Retinal pigment epithelial cell (primary cell): ENCODE results near the gene APOL6.

Experiments
- DNase-seq: peaks from one replicate; pipeline ENCODE4 v3.0.0-alpha.2; 2010; ENCODE audit warnings: low read depth
- H3K4me3 ChIP-seq: 2 replicates; pipeline ENCODE4 v1.5.1; 2011; ENCODE audit warnings: mild to moderate bottlenecking, low read length, control low read depth, moderate library complexity
- CTCF ChIP-seq: conservative IDR thresholded peaks from 2 replicates; pipeline ENCODE4 v1.5.1; 2011; ENCODE audit warnings: low read depth, low read length, control low read depth, inconsistent platforms

APOL6 gene

GRCh38 chr22:35611200-35611890 is 36.9 kb upstream of the APOL6 start:
- no peak overlapping the region for H3K4me3 ChIP-seq
- DNase-seq, result no peak

GRCh38 chr22:35611891-35612576 is 36.2 kb upstream of the APOL6 start:
- TF ChIP-seq CTCF, result no peak
- no peak for DNase-seq
- no peak overlapping the region for H3K4me3 ChIP-seq

More at GRCh38 chr22:35611200-35611890, 36.9 kb upstream of the APOL6 start:
- no peak for TF ChIP-seq CTCF

GRCh38 chr22:35612903-35613302 is 35.3 kb upstream of the APOL6 start:
- TF ChIP-seq CTCF, result no peak
- H3K4me3 ChIP-seq, result no peak overlapping the region
- DNase-seq, result no peak

GRCh38 chr22:35614404-35614803 is 33.8 kb upstream of the APOL6 start:
- DNase-seq, result no peak
- no peak for TF ChIP-seq CTCF
- no peak overlapping the region for H3K4me3 ChIP-seq

GRCh38 chr22:35615156-35615555 is 33.1 kb upstream of the APOL6 start:
- TF ChIP-seq CTCF, result no peak
- no peak for DNase-seq
- no peak overlapping the region for H3K4me3 ChIP-seq

GRCh38 chr22:35616043-35616442 is 32.2 kb upstream of the APOL6 start:
- no peak for DNase-seq
- no peak overlapping the region for H3K4me3 ChIP-seq
- TF ChIP-seq CTCF, result no peak
